Regular cardiac myocyte (primary cell): Measurements from ENCODE around the gene RIN3. TPM values are rescaled to one million over a fixed set of nuclear protein-coding genes. Genes with fewer than 3 reads are reported as not detected.

Experiments
- total RNA-seq: library from RNA; depleted of rRNA; stranded (reverse); fragments of >200 nt; gene quantifications from 2 replicates; pipeline ENCODE4 v1.2.3, GENCODE V29; 2014

RIN3 gene
- total RNA-seq: 1.3 and 3.7 TPM in 2 replicates

GRCh38 chr14:92513204-92513965 lies at the start of gene RIN3:
TSS of gene RIN3 (plus strand) at chr14:92513781. CDS start at chr14:92513933, 152 bp downstream.

Other genes starting within 250 kb of the RIN3 start
- not detected in 2 replicates for gene SLC24A4, start 190.6 kb upstream of the RIN3 start, total RNA-seq
- gene LGMN, start 234.8 kb downstream of the RIN3 start, total RNA-seq: 46.8 and 87.1 TPM in 2 replicates